BLaER1 (cell line): Measurements from ENCODE around the gene EIF3F.
A peak's percentile ranks its signal among the peaks of the same experiment; 100 is the strongest.

ENCODE experiments used
- H3K27ac ChIP-seq: shearing (Covaris generic); formaldehyde crosslinking; 2 replicates; pipeline ENCODE4 v1.8.1; 2022
- H3K27me3 ChIP-seq: shearing (Covaris generic); formaldehyde crosslinking; 2 replicates; pipeline ENCODE4 v1.8.1; 2022
- H3K36me3 ChIP-seq: shearing (Covaris generic); formaldehyde crosslinking; 2 replicates; pipeline ENCODE4 v1.8.1; 2022
- H3K4me1 ChIP-seq: shearing (Covaris generic); formaldehyde crosslinking; 2 replicates; pipeline ENCODE4 v1.8.1; 2022
- H3K4me2 ChIP-seq: shearing (Covaris generic); formaldehyde crosslinking; 2 replicates; pipeline ENCODE4 v1.8.1; 2022
- H3K4me3 ChIP-seq: shearing (Covaris generic); formaldehyde crosslinking; 2 replicates; pipeline ENCODE4 v1.8.1; 2022
- H3K9ac ChIP-seq: shearing (Covaris generic); formaldehyde crosslinking; 2 replicates; pipeline ENCODE4 v1.8.1; 2022
- H3K9me3 ChIP-seq: shearing (Covaris generic); formaldehyde crosslinking; 2 replicates; pipeline ENCODE4 v1.8.1; 2022
- H4K20me1 ChIP-seq: shearing (Covaris generic); formaldehyde crosslinking; 2 replicates; pipeline ENCODE4 v1.8.1; 2022
- Cebpa-rat ChIP-seq: shearing (Covaris generic); IDR thresholded peaks from 2 replicates; pipeline ENCODE4 v1.8.1; 2022

The EIF3F gene

GRCh38 chr11:8030526-8031247 lies 43.5 kb downstream of the EIF3F start:
- no peak overlapping the region for H3K9ac ChIP-seq
- no peak overlapping the region for H3K4me2 ChIP-seq
- no peaks in the 10 kb centered on the region for H3K27me3 ChIP-seq
- H3K4me3 ChIP-seq = no peak overlapping the region
- H4K20me1 ChIP-seq = no peaks in the 10 kb centered on the region
- no peaks in the 10 kb centered on the region for H3K36me3 ChIP-seq
- H3K4me1 ChIP-seq = peaks cover 10% of the 10 kb centered on the region
- TF ChIP-seq Cebpa-rat = no peak
- no peak overlapping the region for H3K27ac ChIP-seq
- no peaks in the 10 kb centered on the region for H3K9me3 ChIP-seq

- Histone ChIP-seq H3K9ac (no peak overlapping the region), H3K36me3 (no peaks in the 10 kb centered on the region), H3K9me3 (no peaks in the 10 kb centered on the region), H3K4me2 (no peak overlapping the region), H3K4me3 (no peak overlapping the region), H4K20me1 (no peaks in the 10 kb centered on the region), H3K27ac (no peak overlapping the region), H3K4me1 (peaks cover 10% of the 10 kb centered on the region), H3K27me3 (no peaks in the 10 kb centered on the region)
- TF ChIP-seq Cebpa-rat = no peak
Observed at GRCh38 chr11:8031248-8032115, 44.3 kb downstream of the EIF3F start.

GRCh38 chr11:8032122-8032521 lies 45.0 kb downstream of the EIF3F start:
- Histone ChIP-seq H3K27me3 (no peaks in the 10 kb centered on the region), H3K9me3 (no peaks in the 10 kb centered on the region), H3K27ac (no peak overlapping the region), H3K36me3 (no peaks in the 10 kb centered on the region), H3K4me1 (peaks cover 10% of the 10 kb centered on the region), H4K20me1 (no peaks in the 10 kb centered on the region), H3K9ac (no peak overlapping the region), H3K4me3 (no peak overlapping the region), H3K4me2 (no peak overlapping the region)
- TF ChIP-seq Cebpa-rat = no peak

GRCh38 chr11:8032576-8033304 lies 45.6 kb downstream of the EIF3F start:
- Histone ChIP-seq H3K4me1 (peaks cover 10% of the 10 kb centered on the region), H4K20me1 (no peaks in the 10 kb centered on the region), H3K36me3 (no peaks in the 10 kb centered on the region), H3K27ac (no peak overlapping the region), H3K9me3 (no peaks in the 10 kb centered on the region), H3K9ac (no peak overlapping the region), H3K4me2 (peak overlapping the region; percentile 35; the same call in 1 of the 2 replicates), H3K4me3 (no peak overlapping the region), H3K27me3 (no peaks in the 10 kb centered on the region)
- no peak for TF ChIP-seq Cebpa-rat

- no peak overlapping the region for H3K27ac ChIP-seq
- no peaks in the 10 kb centered on the region for H3K9me3 ChIP-seq
- no peak for TF ChIP-seq Cebpa-rat
- peak overlapping the region; percentile 35; the same call in 1 of the 2 replicates for H3K4me2 ChIP-seq
- no peaks in the 10 kb centered on the region for H3K27me3 ChIP-seq
- H3K4me3 ChIP-seq = no peak overlapping the region
- H3K4me1 ChIP-seq = peaks cover 11% of the 10 kb centered on the region
- no peaks in the 10 kb centered on the region for H4K20me1 ChIP-seq
- no peaks in the 10 kb centered on the region for H3K36me3 ChIP-seq
- H3K9ac ChIP-seq = no peak overlapping the region
Observed at GRCh38 chr11:8033305-8034105, 46.4 kb downstream of the EIF3F start.

GRCh38 chr11:8034106-8034585 lies 47.0 kb downstream of the EIF3F start:
- H4K20me1 ChIP-seq = no peaks in the 10 kb centered on the region
- H3K4me1 ChIP-seq = peaks cover 18% of the 10 kb centered on the region
- no peaks in the 10 kb centered on the region for H3K36me3 ChIP-seq
- no peak overlapping the region for H3K9ac ChIP-seq
- H3K27ac ChIP-seq = no peak overlapping the region
- H3K4me2 ChIP-seq = no peak overlapping the region
- TF ChIP-seq Cebpa-rat = no peak
- no peak overlapping the region for H3K4me3 ChIP-seq
- no peaks in the 10 kb centered on the region for H3K9me3 ChIP-seq
- H3K27me3 ChIP-seq = no peaks in the 10 kb centered on the region

GRCh38 chr11:8034604-8035190 lies 47.6 kb downstream of the EIF3F start:
- H3K4me2 ChIP-seq = no peak overlapping the region
- no peak overlapping the region for H3K9ac ChIP-seq
- no peak for TF ChIP-seq Cebpa-rat
- H3K4me1 ChIP-seq = peaks cover 20% of the 10 kb centered on the region
- H3K27ac ChIP-seq = no peak overlapping the region
- H3K27me3 ChIP-seq = no peaks in the 10 kb centered on the region
- no peaks in the 10 kb centered on the region for H3K36me3 ChIP-seq
- no peaks in the 10 kb centered on the region for H4K20me1 ChIP-seq
- H3K9me3 ChIP-seq = no peaks in the 10 kb centered on the region
- H3K4me3 ChIP-seq = no peak overlapping the region

GRCh38 chr11:8035200-8035855 lies 48.2 kb downstream of the EIF3F start:
- Histone ChIP-seq H3K4me1 (peaks cover 20% of the 10 kb centered on the region), H4K20me1 (no peaks in the 10 kb centered on the region), H3K27ac (no peak overlapping the region), H3K9me3 (no peaks in the 10 kb centered on the region), H3K9ac (no peak overlapping the region), H3K4me3 (no peak overlapping the region), H3K4me2 (no peak overlapping the region), H3K27me3 (no peaks in the 10 kb centered on the region), H3K36me3 (no peaks in the 10 kb centered on the region)
- TF ChIP-seq Cebpa-rat = no peak
